Ramos (cell line): Measurements from ENCODE around the gene B4GAT1.
"Not testable (repeated sequence)": the region's sequence is repeated elsewhere in the genome, so short reads cannot be mapped to it uniquely, and the experiment has no call there.

Experiments used
- in situ Hi-C: fragments of 300-500 bp; cut with MboI; formaldehyde crosslinking; loops from one replicate; pipeline ENCODE4 v1.14.3; 2022; ENCODE audit warnings: low sequenced_read_pairs; ENCODE audit not compliant: unreplicated experiment

Gene B4GAT1

GRCh38 chr11:66347425-66348276 is at the start of gene B4GAT1:
Gene B4GAT1 (minus strand): TSS chr11:66347629. CDS start chr11:66347545, 84 bp downstream.
- in situ Hi-C loops, result no loop called here

- in situ Hi-C loops, result no loop called here
Observed at GRCh38 chr11:66393954-66394353, 46.5 kb upstream of the B4GAT1 start.

GRCh38 chr11:66391322-66391721 is 43.9 kb upstream of the B4GAT1 start:
- in situ Hi-C loops, result no loop called here

GRCh38 chr11:66388780-66389386 is 41.5 kb upstream of the B4GAT1 start:
- in situ Hi-C loops, result no loop called here

GRCh38 chr11:66386171-66387069 is 39.0 kb upstream of the B4GAT1 start:
- in situ Hi-C loops, result no loop called here

- in situ Hi-C loops, result not testable (repeated sequence)
Observed at GRCh38 chr11:66384316-66384715, 36.9 kb upstream of the B4GAT1 start.

- in situ Hi-C loops, result not testable (repeated sequence)
Observed at GRCh38 chr11:66380264-66380663, 32.8 kb upstream of the B4GAT1 start.

- in situ Hi-C loops, result not testable (repeated sequence)
Observed at GRCh38 chr11:66373690-66374287, 26.4 kb upstream of the B4GAT1 start.

- in situ Hi-C loops, result no loop called here
Observed at GRCh38 chr11:66373265-66373664, 25.8 kb upstream of the B4GAT1 start.

- in situ Hi-C loops, result no loop called here
Observed at GRCh38 chr11:66371627-66372415, 24.4 kb upstream of the B4GAT1 start, which contains the start of gene SLC29A2. Gene SLC29A2 (minus strand): TSS chr11:66371760. CDS start chr11:66371591, 169 bp downstream.

GRCh38 chr11:66369073-66369894 is 21.9 kb upstream of the B4GAT1 start:
- in situ Hi-C loops, result no loop called here

GRCh38 chr11:66368484-66368883 is 21.1 kb upstream of the B4GAT1 start:
- in situ Hi-C loops, result no loop called here

- in situ Hi-C loops, result no loop called here
Observed at GRCh38 chr11:66367561-66368312, 20.3 kb upstream of the B4GAT1 start.

GRCh38 chr11:66366844-66367477 is 19.5 kb upstream of the B4GAT1 start:
- in situ Hi-C loops, result no loop called here

GRCh38 chr11:66365711-66366619 is 18.5 kb upstream of the B4GAT1 start:
- in situ Hi-C loops, result no loop called here

- in situ Hi-C loops, result no loop called here
Observed at GRCh38 chr11:66365166-66365565, 17.7 kb upstream of the B4GAT1 start.
